GM10266 (cell line): ENCODE results near the gene SRGAP1.

Source experiments
- DNase-seq: peaks from one replicate; pipeline ENCODE4 v3.0.0; 2012; ENCODE audit errors: extremely low spot score
- TF ChIP-seq, protein P1 (sequence below): IDR thresholded peaks from 2 replicates; pipeline ENCODE4 v1.5.1; 2012; ENCODE audit warnings: mild to moderate bottlenecking, low read depth; ENCODE audit not compliant: control insufficient read depth, insufficient read depth; ENCODE audit errors: missing control alignments

The SRGAP1 gene

DNA sequence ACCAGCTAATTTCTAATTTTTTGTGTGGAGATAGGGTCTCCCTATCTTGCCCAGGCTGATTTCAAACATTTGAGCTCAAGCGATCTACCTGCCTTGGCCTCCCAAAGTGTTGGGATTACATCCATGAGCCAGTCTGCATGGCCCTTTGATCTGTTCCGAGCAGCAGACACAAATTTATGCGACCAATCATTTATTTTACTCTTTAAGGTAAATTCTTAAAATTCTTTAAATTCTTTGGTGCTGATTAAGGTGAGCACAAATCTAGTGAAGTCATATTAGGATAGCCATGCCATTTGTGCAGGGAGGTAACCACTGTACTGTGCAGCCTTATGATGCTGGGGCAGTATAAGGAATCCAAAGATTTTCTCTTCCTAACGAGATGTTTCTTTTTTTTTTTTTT is 135.7 kb downstream of the SRGAP1 start:
- DNase-seq = no peak

DNA sequence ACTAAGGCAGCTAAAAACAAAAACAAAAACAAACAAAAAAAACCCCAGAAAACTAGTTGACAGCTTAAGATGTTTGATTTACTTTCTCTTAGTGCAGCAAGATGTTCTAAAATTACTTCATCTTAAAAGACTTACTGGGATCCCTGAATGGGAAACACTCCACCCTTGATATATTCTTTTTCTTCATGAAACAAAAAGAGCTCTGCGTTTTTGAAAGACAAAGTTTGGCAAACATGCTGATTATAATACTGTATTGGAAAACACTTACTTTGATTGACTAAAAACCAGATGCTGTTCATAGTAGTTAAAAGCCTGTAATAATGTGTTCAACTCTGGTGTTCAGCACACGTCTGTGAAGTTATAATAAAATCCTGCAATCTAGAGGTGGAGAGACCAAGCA is 136.8 kb downstream of the SRGAP1 start:
- TF ChIP-seq, protein P1, sequence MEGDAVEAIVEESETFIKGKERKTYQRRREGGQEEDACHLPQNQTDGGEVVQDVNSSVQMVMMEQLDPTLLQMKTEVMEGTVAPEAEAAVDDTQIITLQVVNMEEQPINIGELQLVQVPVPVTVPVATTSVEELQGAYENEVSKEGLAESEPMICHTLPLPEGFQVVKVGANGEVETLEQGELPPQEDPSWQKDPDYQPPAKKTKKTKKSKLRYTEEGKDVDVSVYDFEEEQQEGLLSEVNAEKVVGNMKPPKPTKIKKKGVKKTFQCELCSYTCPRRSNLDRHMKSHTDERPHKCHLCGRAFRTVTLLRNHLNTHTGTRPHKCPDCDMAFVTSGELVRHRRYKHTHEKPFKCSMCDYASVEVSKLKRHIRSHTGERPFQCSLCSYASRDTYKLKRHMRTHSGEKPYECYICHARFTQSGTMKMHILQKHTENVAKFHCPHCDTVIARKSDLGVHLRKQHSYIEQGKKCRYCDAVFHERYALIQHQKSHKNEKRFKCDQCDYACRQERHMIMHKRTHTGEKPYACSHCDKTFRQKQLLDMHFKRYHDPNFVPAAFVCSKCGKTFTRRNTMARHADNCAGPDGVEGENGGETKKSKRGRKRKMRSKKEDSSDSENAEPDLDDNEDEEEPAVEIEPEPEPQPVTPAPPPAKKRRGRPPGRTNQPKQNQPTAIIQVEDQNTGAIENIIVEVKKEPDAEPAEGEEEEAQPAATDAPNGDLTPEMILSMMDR = no peak
- no peak for DNase-seq

More for the DNA sequence above, 135.7 kb downstream of the SRGAP1 start:
- TF ChIP-seq, protein P1 = no peak

DNA sequence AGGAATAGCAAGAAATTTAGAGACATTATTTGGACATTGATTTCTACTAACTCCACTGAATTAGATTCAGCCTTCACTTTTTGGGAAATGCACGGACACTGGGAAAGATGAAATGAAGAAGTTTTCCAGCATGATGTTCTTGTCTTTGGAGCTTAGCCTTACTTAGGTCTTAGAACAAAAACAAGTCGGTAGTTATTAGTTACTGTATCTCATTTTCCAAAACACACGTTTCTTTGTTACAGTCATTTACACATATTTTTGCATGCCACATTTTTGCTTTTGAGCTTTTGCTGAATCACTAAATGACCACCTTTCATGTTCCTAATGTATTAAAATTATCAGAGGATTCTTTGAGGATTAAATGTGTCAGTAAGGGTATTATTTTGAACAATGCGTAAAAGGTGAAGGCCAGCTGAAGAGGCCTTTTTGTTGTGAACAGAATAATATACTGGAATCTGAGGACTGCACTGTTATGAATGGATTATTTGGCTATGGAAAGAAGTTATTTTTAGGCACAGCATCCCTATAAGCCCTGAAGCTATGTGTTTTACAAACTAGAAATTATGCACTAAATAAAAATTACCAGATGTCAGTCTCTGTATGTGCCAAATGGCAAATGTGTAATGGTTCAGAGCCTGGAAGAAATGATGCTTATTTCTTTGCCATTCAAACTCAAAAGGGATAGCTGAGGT is 138.2 kb downstream of the SRGAP1 start:
- DNase-seq = no peak
- TF ChIP-seq, protein P1 = no peak

DNA sequence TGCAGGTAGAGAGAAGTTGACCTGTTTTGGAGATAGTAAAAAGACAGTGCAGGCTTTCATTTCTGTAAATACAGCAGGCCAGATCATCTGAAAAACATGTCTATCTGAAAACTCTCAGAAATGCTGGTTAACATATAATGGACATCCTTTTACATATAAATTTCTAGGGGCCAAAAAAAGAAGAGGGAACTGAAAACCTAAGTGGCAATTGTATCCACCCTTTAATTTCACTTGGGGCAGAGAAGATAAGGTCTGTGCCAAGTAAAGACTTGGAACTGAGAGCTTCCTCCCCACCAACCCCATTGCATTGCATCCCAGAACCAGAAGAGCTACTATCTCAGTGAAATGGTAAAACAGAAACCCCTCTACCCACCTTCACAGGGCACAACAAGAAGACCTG is 141.0 kb downstream of the SRGAP1 start:
- no peak for DNase-seq
- TF ChIP-seq, protein P1 = no peak

DNA sequence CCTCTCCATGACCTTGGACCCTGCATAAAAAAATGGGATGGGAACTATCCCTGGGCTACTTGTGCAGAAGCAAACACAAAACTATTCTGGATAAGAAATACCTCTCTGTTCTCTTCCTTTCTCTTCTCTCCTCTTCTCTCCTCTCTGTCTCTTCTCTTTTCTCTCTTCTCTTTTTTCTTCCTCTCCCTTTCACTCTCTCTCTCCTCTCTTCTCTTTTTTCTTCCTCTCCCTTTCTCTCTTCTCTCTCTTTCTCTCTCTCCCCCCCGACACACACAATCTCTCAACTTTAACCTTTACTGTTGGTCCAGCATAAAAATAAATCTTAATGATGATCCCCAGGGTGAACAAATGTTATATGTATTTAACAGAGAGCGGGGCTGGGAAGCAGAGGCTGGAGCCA is 141.4 kb downstream of the SRGAP1 start:
- DNase-seq = no peak
- TF ChIP-seq, protein P1 = no peak

DNA sequence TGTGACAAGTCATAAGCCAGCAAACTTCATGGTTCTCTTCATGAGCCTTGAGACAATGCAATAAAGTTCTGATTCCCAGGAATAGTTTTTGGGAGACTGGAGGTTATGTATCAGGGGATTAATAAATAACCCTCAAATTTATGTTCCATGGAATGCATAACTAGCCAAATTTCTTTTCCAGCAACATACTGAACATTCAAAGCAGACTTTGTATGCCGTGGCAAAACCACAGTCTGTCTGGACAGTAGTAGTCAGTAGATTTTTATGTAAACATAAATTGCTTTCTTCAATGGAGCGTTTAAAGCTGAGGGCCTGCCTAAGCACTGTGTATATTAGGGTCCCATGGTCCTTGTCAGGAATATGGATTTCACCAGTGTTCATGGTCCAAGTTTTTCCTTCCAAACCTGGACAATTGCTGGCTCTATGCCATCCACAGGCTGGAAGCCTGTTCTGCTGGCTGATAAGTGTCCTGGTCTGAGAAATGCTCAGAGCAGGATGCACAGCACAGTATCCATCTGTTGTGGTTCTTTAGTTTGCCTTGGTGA is 144.9 kb downstream of the SRGAP1 start:
- DNase-seq = no peak
- TF ChIP-seq, protein P1 = no peak

DNA sequence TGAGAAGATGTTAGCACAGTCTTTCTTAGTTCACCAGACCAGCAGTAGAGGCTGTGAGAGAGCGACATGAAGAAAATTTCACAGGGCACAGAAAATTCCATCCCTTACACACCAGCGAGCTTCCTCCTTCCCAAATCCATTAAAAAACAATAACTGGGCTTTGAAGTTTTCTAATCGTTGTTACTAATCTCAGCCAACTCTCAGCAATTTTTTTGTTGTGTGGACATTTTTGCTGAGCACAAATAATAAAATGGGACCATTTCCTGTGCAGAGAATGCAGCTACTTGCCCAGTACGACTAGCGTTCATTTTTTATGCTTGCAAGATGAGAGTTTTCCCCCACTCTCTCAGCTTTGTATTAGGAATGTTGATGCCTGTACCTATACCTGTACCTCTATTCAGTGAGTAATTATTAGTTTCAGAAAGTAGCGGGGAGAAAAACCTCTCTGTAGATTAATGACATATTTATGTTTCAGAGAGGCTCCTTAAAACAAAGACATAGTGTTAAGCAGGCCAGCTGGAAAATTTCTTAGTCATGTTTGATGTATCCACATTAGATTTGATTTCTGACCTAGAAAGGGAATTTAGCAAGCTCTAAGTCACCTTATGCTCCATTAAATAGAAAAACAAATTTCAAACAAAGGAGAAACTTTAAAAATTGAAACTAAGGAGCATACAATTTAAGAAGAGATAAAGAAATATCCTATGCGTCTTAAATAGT is 146.5 kb downstream of the SRGAP1 start:
- no peak for DNase-seq
- TF ChIP-seq, protein P1 = no peak
